ENCODE results near the gene NUDT8. TPM values are rescaled to one million over a fixed set of nuclear protein-coding genes. Genes with fewer than 3 reads are reported as not detected.

NUDT8 gene
- total RNA-seq, 6 experiments from 2014 or later: 12.7 to 31.4 (median 18.3) TPM

DNA sequence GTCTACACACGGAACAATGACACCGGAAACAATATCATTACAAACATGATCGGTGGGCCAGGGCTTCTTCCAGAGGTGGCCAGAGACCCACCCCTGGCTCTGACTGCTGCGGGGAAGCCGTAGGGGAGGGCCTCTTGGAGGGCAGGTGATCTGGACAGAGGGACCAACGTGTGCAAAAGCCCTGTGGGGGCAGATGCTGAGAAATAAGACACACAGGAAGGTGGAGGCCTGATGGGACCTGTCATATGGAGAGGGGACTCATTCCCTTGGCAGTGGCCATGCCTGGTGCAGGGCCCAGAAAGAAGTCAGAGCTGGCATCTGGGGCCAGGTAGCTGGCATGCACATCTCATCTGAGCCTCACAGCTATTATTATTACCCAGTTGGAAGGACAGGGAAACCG, 43.6 kb upstream of the NUDT8 start:
- H3K27ac ChIP-seq: no peak overlapping the region
- no peak for DNase-seq
- intact Hi-C loops (cut with DNase I): no loop called here

DNA sequence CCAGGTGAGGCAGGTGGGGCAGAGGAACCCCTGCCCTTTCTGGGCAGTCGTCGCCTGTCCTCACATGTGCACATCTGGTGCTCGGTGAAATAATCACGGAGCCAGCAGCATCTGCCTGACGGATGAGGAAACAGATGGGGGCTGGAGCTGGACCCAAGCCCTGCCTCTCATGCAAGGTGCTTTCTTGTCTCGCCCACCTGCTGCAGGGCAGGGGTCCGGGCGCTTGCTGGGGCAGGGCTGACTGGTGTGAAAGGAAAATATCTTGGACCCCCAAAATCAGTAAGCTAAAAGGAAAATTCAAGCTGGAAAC, 41.4 kb upstream of the NUDT8 start:
- ATAC-seq: no peak
- H3K9me3 ChIP-seq: no peaks in the 10 kb centered on the region
- H3K36me3 ChIP-seq: no peaks in the 10 kb centered on the region
- no peak overlapping the region for H3K4me3 ChIP-seq
- no peaks in the 10 kb centered on the region for H3K27me3 ChIP-seq
- no peaks in the 10 kb centered on the region for H3K4me1 ChIP-seq
- H3K27ac ChIP-seq: no peak overlapping the region
- 78% methylated on average over 4 of the region's 8 CpGs for WGBS (ENCODE audit: insufficient coverage, low coverage, low lambda C conversion rate, missing lambda C conversion rate)
- intact Hi-C loops (cut with DNase I): no loop called here
- TF ChIP-seq, protein P1, sequence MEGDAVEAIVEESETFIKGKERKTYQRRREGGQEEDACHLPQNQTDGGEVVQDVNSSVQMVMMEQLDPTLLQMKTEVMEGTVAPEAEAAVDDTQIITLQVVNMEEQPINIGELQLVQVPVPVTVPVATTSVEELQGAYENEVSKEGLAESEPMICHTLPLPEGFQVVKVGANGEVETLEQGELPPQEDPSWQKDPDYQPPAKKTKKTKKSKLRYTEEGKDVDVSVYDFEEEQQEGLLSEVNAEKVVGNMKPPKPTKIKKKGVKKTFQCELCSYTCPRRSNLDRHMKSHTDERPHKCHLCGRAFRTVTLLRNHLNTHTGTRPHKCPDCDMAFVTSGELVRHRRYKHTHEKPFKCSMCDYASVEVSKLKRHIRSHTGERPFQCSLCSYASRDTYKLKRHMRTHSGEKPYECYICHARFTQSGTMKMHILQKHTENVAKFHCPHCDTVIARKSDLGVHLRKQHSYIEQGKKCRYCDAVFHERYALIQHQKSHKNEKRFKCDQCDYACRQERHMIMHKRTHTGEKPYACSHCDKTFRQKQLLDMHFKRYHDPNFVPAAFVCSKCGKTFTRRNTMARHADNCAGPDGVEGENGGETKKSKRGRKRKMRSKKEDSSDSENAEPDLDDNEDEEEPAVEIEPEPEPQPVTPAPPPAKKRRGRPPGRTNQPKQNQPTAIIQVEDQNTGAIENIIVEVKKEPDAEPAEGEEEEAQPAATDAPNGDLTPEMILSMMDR (IDR thresholded peaks at IDR 0.05): no peak
- no peak for DNase-seq

More for the DNA sequence above, 43.6 kb upstream of the NUDT8 start:
- TF ChIP-seq, protein P1 (IDR thresholded peaks at IDR 0.05): no peak
- TF ChIP-seq POLR2A (IDR thresholded peaks at IDR 0.05): no peak
- H3K4me1 ChIP-seq: no peaks in the 10 kb centered on the region
- no peaks in the 10 kb centered on the region for H3K27me3 ChIP-seq
- no peak overlapping the region for H3K4me3 ChIP-seq
- no peaks in the 10 kb centered on the region for H3K9me3 ChIP-seq
- H3K36me3 ChIP-seq: no peaks in the 10 kb centered on the region
- no CpG with 5 or more reads among the region's 7 CpGs for WGBS (ENCODE audit: insufficient coverage, low coverage, low lambda C conversion rate, missing lambda C conversion rate)
- ATAC-seq: no peak

DNA sequence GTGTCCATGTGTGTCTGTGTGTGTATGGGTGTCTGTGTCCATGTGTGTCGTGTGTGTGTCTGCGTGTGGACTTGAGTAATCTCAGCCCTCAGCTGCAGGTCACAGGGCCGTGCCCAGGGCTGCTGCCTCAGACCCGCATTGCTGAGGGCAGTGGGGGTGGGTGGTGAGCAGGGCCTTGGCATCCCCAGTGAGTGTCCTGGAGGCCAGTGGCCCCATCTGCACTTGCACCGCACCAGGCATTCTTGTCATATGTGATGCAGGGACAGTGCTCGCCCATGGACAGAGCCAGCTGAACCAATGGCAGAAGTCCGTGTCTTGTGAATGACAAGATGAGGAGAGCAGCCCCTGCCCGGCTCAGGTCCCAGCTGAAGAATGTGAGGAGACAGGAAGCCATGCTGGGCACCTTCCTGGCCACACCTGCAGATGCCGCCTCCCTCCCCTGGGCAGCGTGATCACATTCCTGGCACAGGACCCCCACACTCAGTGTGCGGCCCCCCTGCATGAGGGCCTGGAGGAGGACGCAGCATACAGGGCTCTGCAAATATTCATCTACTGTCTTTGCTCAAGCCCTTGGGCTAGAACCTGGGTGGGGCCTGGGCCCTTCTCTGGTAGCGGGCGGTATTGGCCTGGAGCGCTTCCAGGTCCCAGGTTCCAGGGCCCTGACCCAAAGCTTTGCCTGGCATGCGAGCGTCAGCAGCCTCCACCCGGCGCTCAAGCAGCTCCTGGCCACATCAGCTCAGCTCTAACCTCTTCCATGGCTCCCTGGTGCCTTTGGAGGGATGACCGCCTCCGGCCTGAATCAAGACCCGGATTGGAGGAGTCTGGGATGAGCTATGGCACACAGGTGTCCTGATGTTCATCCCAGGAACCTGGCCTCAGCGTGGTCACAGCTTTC, 40.8 kb upstream of the NUDT8 start:
- intact Hi-C loops (cut with DNase I): no loop called here
- Histone ChIP-seq H3K4me1 (no peaks in the 10 kb centered on the region), H3K9me3 (no peaks in the 10 kb centered on the region), H3K27me3 (no peaks in the 10 kb centered on the region), H3K27ac (no peak overlapping the region), H3K4me3 (no peak overlapping the region), H3K36me3 (no peaks in the 10 kb centered on the region)
- WGBS (ENCODE audit: insufficient coverage, low coverage, low lambda C conversion rate, missing lambda C conversion rate): 100% methylated on average over 1 of the region's 23 CpGs
- DNase-seq (no peak), ATAC-seq (no peak)
- no peak for TF ChIP-seq POLR2A (IDR thresholded peaks at IDR 0.05)

DNA sequence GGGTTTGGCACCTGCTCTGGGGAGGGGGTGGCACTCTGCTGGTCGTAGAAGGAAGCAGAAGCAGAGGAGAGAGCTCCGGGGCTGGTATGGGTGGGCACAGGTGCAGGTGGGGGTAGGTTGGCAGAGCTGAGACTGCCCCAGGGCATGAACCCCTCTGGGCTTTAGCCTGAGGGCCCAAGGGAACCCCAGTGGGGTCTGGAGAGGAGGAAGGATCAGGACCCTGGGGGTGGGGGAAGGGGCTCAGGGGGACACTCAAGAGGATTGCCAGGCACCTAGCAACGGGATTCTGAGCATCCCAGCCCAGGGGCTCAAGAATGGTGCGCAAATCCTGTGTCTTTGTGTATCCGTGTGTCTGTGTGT, 38.4 kb upstream of the NUDT8 start:
- ATAC-seq: no peak
- Histone ChIP-seq H3K27ac (no peak overlapping the region), H3K36me3 (no peaks in the 10 kb centered on the region), H3K4me1 (no peaks in the 10 kb centered on the region), H3K9me3 (no peaks in the 10 kb centered on the region), H3K27me3 (no peaks in the 10 kb centered on the region), H3K4me3 (no peak overlapping the region)
- 30% methylated on average over 2 of the region's 5 CpGs for WGBS (ENCODE audit: insufficient coverage, low coverage, low lambda C conversion rate, missing lambda C conversion rate)
- intact Hi-C loops (cut with DNase I): no loop called here
- DNase-seq: no peak
- TF ChIP-seq, protein P1 (IDR thresholded peaks at IDR 0.05): no peak
- TF ChIP-seq POLR2A (IDR thresholded peaks at IDR 0.05): no peak

DNA sequence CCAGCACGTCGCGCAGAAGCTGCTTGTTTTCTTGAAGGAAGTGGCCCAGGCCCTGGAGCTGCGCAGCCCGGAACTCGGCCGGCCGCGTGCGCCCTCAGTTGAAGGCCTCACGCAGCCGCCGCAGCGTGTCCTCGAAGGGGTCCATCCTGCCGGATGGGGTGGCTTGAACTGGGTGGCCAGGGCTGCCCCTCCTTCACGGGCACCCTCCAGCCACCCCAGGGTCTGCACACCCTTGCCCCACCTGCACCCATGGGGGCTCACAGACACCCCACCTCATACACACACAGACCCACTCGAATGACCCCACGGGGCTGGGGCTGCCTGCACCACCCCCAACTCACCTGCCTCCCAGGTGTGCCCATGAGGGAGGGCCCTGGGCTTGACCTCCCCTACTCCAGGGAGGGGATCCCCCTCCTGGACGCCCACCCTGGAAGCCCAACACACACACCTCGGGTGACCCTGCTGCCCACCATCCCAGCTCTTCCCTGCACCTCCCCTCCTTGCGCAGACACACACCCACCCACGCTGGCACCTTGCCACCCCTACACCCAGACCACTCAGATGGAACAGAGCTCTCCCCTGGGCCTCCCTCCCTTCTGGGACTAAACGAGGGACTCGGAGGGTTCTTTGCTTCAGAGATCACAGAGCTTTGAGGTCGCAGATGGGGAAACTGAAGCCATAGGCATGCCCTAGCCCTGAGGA, 37.9 kb upstream of the NUDT8 start:
- H3K4me1 ChIP-seq: no peaks in the 10 kb centered on the region
- intact Hi-C loops (cut with DNase I): no loop called here
- no peak for DNase-seq

More for the DNA sequence above, 37.9 kb upstream of the NUDT8 start:
- H3K9me3 ChIP-seq: no peaks in the 10 kb centered on the region
- no peak overlapping the region for H3K4me3 ChIP-seq
- H3K27ac ChIP-seq: no peak overlapping the region
- no peak for ATAC-seq
- WGBS (ENCODE audit: insufficient coverage, low coverage, low lambda C conversion rate, missing lambda C conversion rate): 49% methylated on average over 7 of the region's 26 CpGs
- H3K27me3 ChIP-seq: no peaks in the 10 kb centered on the region
- H3K36me3 ChIP-seq: no peaks in the 10 kb centered on the region
- TF ChIP-seq, protein P1 (IDR thresholded peaks at IDR 0.05): no peak
- TF ChIP-seq POLR2A (IDR thresholded peaks at IDR 0.05): no peak
